Measurements from ENCODE around the gene FAM13A.

DNA sequence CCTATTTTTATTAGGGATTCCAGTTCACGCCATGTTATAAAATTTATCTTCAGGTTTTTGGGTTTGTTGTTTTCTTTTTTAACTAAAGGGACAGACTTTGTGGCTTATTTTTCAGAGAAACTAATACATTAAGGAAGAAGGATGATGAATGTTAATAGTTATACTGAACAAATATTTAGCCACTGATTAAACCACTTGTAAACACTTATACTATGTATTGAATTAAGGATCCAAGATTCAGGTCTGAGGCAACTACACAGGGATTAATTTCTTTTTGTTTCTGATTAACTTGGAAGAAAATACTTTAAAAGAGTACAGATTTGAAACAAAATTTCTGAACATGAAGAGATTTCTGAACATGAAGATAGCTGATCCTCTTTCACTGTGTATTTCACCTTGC, 276.6 kb downstream of the FAM13A start:
- TF ChIP-seq, protein P1, sequence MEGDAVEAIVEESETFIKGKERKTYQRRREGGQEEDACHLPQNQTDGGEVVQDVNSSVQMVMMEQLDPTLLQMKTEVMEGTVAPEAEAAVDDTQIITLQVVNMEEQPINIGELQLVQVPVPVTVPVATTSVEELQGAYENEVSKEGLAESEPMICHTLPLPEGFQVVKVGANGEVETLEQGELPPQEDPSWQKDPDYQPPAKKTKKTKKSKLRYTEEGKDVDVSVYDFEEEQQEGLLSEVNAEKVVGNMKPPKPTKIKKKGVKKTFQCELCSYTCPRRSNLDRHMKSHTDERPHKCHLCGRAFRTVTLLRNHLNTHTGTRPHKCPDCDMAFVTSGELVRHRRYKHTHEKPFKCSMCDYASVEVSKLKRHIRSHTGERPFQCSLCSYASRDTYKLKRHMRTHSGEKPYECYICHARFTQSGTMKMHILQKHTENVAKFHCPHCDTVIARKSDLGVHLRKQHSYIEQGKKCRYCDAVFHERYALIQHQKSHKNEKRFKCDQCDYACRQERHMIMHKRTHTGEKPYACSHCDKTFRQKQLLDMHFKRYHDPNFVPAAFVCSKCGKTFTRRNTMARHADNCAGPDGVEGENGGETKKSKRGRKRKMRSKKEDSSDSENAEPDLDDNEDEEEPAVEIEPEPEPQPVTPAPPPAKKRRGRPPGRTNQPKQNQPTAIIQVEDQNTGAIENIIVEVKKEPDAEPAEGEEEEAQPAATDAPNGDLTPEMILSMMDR (IDR thresholded peaks at IDR 0.05; ENCODE audit: low read depth, low read length) = no peak
- no peak for TF ChIP-seq POLR2A (IDR thresholded peaks at IDR 0.05; ENCODE audit: extremely low read depth, insufficient read length)
